Esophagus squamous epithelium (tissue), 5 donors: ENCODE data around the gene BABAM2. TPM values are rescaled to one million over a fixed set of nuclear protein-coding genes. Genes with fewer than 3 reads are reported as not detected.

Source experiments
- DNase-seq: peaks from one replicate; lab custom pipeline; 2025; lab: John Stamatoyannopoulos, UW
- H3K27ac ChIP-seq, 4 donors: fragments of 200-600 bp; sonication (generic); one replicate each; pipeline ENCODE4 v1.5.1; 2016 to 2019; ENCODE audit warnings: mild to moderate bottlenecking in 1 of 4
- H3K27me3 ChIP-seq, 4 donors: fragments of 200-600 bp; sonication (generic); 1 replicate in 3 of 4; 2 replicates in 1 of 4; pipeline versions ENCODE4 v1.5.1 to v1.6.0; 2017 to 2021; ENCODE audit warnings: antibody characterized with exemption in 1 of 4
- H3K36me3 ChIP-seq, 3 donors: fragments of 200-600 bp; sonication (generic); one replicate each; pipeline ENCODE4 v1.5.1; 2016 to 2019
- H3K4me1 ChIP-seq, 3 donors: fragments of 200-600 bp; sonication (generic); one replicate each; pipeline ENCODE4 v1.5.1; 2017 to 2019
- H3K4me3 ChIP-seq, 4 donors: fragments of 200-600 bp; sonication (generic); 1 replicate in 3 of 4; 2 replicates in 1 of 4; pipeline ENCODE4 v1.5.1; 2016 to 2019; ENCODE audit warnings: mild to moderate bottlenecking in 2 of 4, moderate library complexity in 1 of 4
- H3K9me3 ChIP-seq, 3 donors: fragments of 200-600 bp; sonication (generic); one replicate each; pipeline ENCODE4 v1.5.1; 2016 to 2019
- CTCF ChIP-seq, 6 experiments: fragments of 450-650 bp in 4 of 6; fragments of 200-600 bp in 2 of 6; sonication (generic) in 2 of 6; IDR thresholded peaks; one replicate each; pipeline ENCODE4 v1.5.1; 2016 to 2019; ENCODE audit warnings: antibody characterized with exemption in 6 of 6, mild to moderate bottlenecking in 4 of 6, moderate library complexity in 4 of 6
- POLR2A ChIP-seq, 4 donors: fragments of 450-650 bp; IDR thresholded peaks; one replicate each; pipeline ENCODE4 v1.6.1; 2017; ENCODE audit warnings: antibody characterized with exemption in 4 of 4, mild to moderate bottlenecking in 4 of 4, moderate library complexity in 3 of 4
- WGBS, 2 donors: methylation state at CpG; one replicate each; pipeline ENCODE4 v1.1.5; 2018; 5-methylcytosine and 5-hydroxymethylcytosine counted together
- intact Hi-C: fragments of 100-400 bp; cut with DNase I; formaldehyde crosslinking; loops from one replicate; pipeline ENCODE4 v1.15.0; 2022
- total RNA-seq, 4 donors: library from RNA; depleted of rRNA; stranded (reverse); fragments of >200 nt; gene quantifications; one replicate each; pipeline ENCODE4 v1.1.0, GENCODE V29; 2016
- donor health status: DM: yes; HTN: yes; CAD: no.

Gene BABAM2
- total RNA-seq, 4 donors from 2014 or later, result 16.6 to 28.3 (median 24.3) TPM

- no peaks in the 10 kb centered on the region for H3K27me3 ChIP-seq
- no peak overlapping the region for H3K4me3 ChIP-seq
- intact Hi-C loops, result no loop called here
- TF ChIP-seq CTCF (IDR thresholded peaks at IDR 0.05) (no peak), POLR2A (IDR thresholded peaks at IDR 0.05) (no peak)
- H3K27ac ChIP-seq, result no peak overlapping the region
- DNase-seq, result no peak
- no peaks in the 10 kb centered on the region for H3K9me3 ChIP-seq
- WGBS, 2 donors, result 93 to 100% methylated on average over 3 of the region's 3 CpGs
- no peaks in the 10 kb centered on the region for H3K36me3 ChIP-seq
- H3K4me1 ChIP-seq, result peaks cover 0 to 4% (median 0%) of the 10 kb centered on the region in 3 donors
Observed at GRCh38 chr2:27849558-27850205, 40.8 kb upstream of the BABAM2 start.

- H3K36me3 ChIP-seq, result no peaks in the 10 kb centered on the region
- H3K4me3 ChIP-seq, result no peak overlapping the region
- peaks cover 0 to 10% (median 0%) of the 10 kb centered on the region in 3 donors for H3K4me1 ChIP-seq
- no peak for DNase-seq
- TF ChIP-seq POLR2A (IDR thresholded peaks at IDR 0.05), result no peak
- no peak for TF ChIP-seq CTCF (IDR thresholded peaks at IDR 0.05)
- H3K27ac ChIP-seq, result no peak overlapping the region
- H3K9me3 ChIP-seq, result peaks cover 0 to under 1% (median 0%) of the 10 kb centered on the region in 3 donors
- H3K27me3 ChIP-seq, result no peaks in the 10 kb centered on the region
- WGBS, 2 donors, result 85 to 96% methylated on average over 1 of the region's 1 CpG
- intact Hi-C loops, result no loop called here
Observed at GRCh38 chr2:27852691-27853090, 37.8 kb upstream of the BABAM2 start.

GRCh38 chr2:27854229-27854862 is 36.2 kb upstream of the BABAM2 start:
- intact Hi-C loops, result no loop called here
- H3K9me3 ChIP-seq, result peaks cover 0 to 4% (median 0%) of the 10 kb centered on the region in 3 donors
- H3K4me1 ChIP-seq, result peaks cover 0 to 10% (median 0%) of the 10 kb centered on the region in 3 donors
- no peak for DNase-seq
- H3K4me3 ChIP-seq, result no peak overlapping the region
- 79 to 89% methylated on average over 3 of the region's 3 CpGs for WGBS, 2 donors
- H3K27me3 ChIP-seq, result no peaks in the 10 kb centered on the region
- H3K36me3 ChIP-seq, result no peaks in the 10 kb centered on the region
- TF ChIP-seq CTCF (IDR thresholded peaks at IDR 0.05) (no peak), POLR2A (IDR thresholded peaks at IDR 0.05) (no peak)
- H3K27ac ChIP-seq, result no peak overlapping the region

- Histone ChIP-seq H3K27me3 (no peaks in the 10 kb centered on the region), H3K9me3 (peaks cover 0 to 4% (median 0%) of the 10 kb centered on the region in 3 donors), H3K4me3 (no peak overlapping the region), H3K27ac (no peak overlapping the region), H3K4me1 (peaks cover 0 to 10% (median 1%) of the 10 kb centered on the region in 3 donors), H3K36me3 (no peaks in the 10 kb centered on the region)
- TF ChIP-seq CTCF (IDR thresholded peaks at IDR 0.05), result no peak
- no peak for TF ChIP-seq POLR2A (IDR thresholded peaks at IDR 0.05)
- intact Hi-C loops, result no loop called here
- no peak for DNase-seq
Observed at GRCh38 chr2:27855476-27855875, 35.1 kb upstream of the BABAM2 start.

- Histone ChIP-seq H3K27ac (no peak overlapping the region), H3K27me3 (no peaks in the 10 kb centered on the region), H3K4me1 (peaks cover 0 to 10% (median 3%) of the 10 kb centered on the region in 3 donors), H3K36me3 (no peaks in the 10 kb centered on the region), H3K4me3 (no peak overlapping the region), H3K9me3 (peaks cover 0 to 4% (median 0%) of the 10 kb centered on the region in 3 donors)
- DNase-seq, result no peak
- intact Hi-C loops, result no loop called here
- no peak for TF ChIP-seq POLR2A (IDR thresholded peaks at IDR 0.05)
- no peak for TF ChIP-seq CTCF (IDR thresholded peaks at IDR 0.05)
- WGBS, 2 donors, result 63 to 76% methylated on average over 3 of the region's 3 CpGs
Observed at GRCh38 chr2:27856386-27856785, 34.1 kb upstream of the BABAM2 start.
